Measurements from ENCODE around the gene NAA15.

GRCh38 chr4:139301113-139301820 is at the start of gene NAA15:
- no peak for TF ChIP-seq CTCF (IDR thresholded peaks at IDR 0.05; ENCODE audit: low read depth, low read length)
- TF ChIP-seq MYC (IDR thresholded peaks at IDR 0.05; ENCODE audit: low read depth, low read length) = peak; percentile 98
- TF ChIP-seq POLR2A (IDR thresholded peaks at IDR 0.05; ENCODE audit: extremely low read depth, insufficient read length) = peak; percentile 66
